GM12878 (cell line): ENCODE data around the gene PPIB. TPM values are rescaled to one million over a fixed set of nuclear protein-coding genes. Genes with fewer than 3 reads are reported as not detected.

Experiments used
- ATAC-seq: fragments of 200-7000 bp; cut with Tn5 transposase; 3 replicates; pipeline ENCODE4 v1.9.1; 2020; ENCODE audit warnings: mild to moderate bottlenecking, moderate library complexity
- BruUV-seq: library from RNA; stranded (reverse); fragments of 400-500 nt; replicated peaks from 2 replicates; lab custom pipeline; 2021; lab: Mats Ljungman, UMichigan
- CTCF ChIA-PET: fragments of 300-600 bp; sonication (Branson Sonifier 250); formaldehyde crosslinking; extraction: SDS; loops from one replicate; lab custom pipeline; 2021; ENCODE audit warnings: inconsistent platforms; lab: Yijun Ruan, JAX
- POLR2A ChIA-PET: fragments of 350-600 bp; formaldehyde crosslinking; extraction: SDS; loops from one replicate; lab custom pipeline; 2021; ENCODE audit warnings: inconsistent platforms; lab: Charles Lee
- RAD21 ChIA-PET: fragments of 300-600 bp; sonication (Branson Sonifier 250); formaldehyde crosslinking; loops from one replicate; lab custom pipeline; 2023; ENCODE audit warnings: antibody characterized with exemption; ENCODE audit not compliant: unreplicated experiment; lab: Charles Lee
- SMC1A ChIA-PET: fragments of 300-600 bp; sonication (Branson Sonifier 250); formaldehyde crosslinking; loops from one replicate; lab custom pipeline; 2023; ENCODE audit not compliant: unreplicated experiment, uncharacterized antibody; lab: Charles Lee
- DNase-seq: peaks from one replicate; pipeline ENCODE4 v3.0.0-alpha.2; 2011; ENCODE audit warnings: low read depth, low spot score
- FAIRE-seq: peaks from 3 replicates; lab custom pipeline; 2011; peaks lifted over from hg19 to GRCh38; lab: Jason Lieb, UNC
- H2AFZ ChIP-seq: 2 replicates; pipeline ENCODE4 v1.6.0; 2011; ENCODE audit warnings: low read depth, low read length, control low read depth; ENCODE audit not compliant: control insufficient read depth
- H3K27ac ChIP-seq: 2 replicates; pipeline ENCODE4 v1.5.1; 2011; ENCODE audit warnings: control low read depth; ENCODE audit not compliant: control insufficient read depth, insufficient read depth
- H3K27me3 ChIP-seq, 2 experiments: replicated peaks in 1 of 2; 2 replicates each; pipeline versions ENCODE4 v1.6.0 to v1.6.1; 2011; ENCODE audit warnings: low read length in 1 of 2; ENCODE audit not compliant: control insufficient read depth in 2 of 2, insufficient read depth in 2 of 2
- H3K36me3 ChIP-seq, 2 experiments: 2 replicates each; pipeline ENCODE4 v1.5.1; 2011; ENCODE audit warnings: low read length in 1 of 2; ENCODE audit not compliant: control insufficient read depth in 2 of 2, insufficient read depth in 2 of 2
- H3K4me1 ChIP-seq: 2 replicates; pipeline ENCODE4 v1.6.1; 2011; ENCODE audit warnings: mild to moderate bottlenecking, low read length, moderate library complexity, mixed read lengths; ENCODE audit not compliant: control insufficient read depth, insufficient read depth
- H3K4me2 ChIP-seq: 2 replicates; pipeline ENCODE4 v1.6.0; 2011; ENCODE audit warnings: control low read depth; ENCODE audit not compliant: control insufficient read depth, insufficient read depth
- H3K4me3 ChIP-seq: fragments of 200-600 bp; sonication (generic); 2 replicates; pipeline ENCODE4 v1.5.1; 2016
- H3K79me2 ChIP-seq: 2 replicates; pipeline ENCODE4 v1.6.0; 2011; ENCODE audit warnings: low read length; ENCODE audit not compliant: control insufficient read depth, insufficient read depth
- H3K9ac ChIP-seq: 2 replicates; pipeline ENCODE4 v1.8.0; 2011; ENCODE audit warnings: low read length, control low read depth, mixed read lengths; ENCODE audit not compliant: control insufficient read depth, insufficient read depth
- H3K9me3 ChIP-seq: replicated peaks from 3 replicates; pipeline ENCODE4 v1.5.1; 2011; ENCODE audit warnings: mild to moderate bottlenecking, low read length; ENCODE audit not compliant: control insufficient read depth, insufficient read depth
- H4K20me1 ChIP-seq: 2 replicates; pipeline ENCODE4 v1.6.0; 2011; ENCODE audit not compliant: control insufficient read depth, insufficient read depth
- CUX1 ChIP-seq: IDR thresholded peaks from 2 replicates; pipeline ENCODE4 v1.6.1; 2012; ENCODE audit warnings: improper control_type of control experiment, low read depth, low read length; ENCODE audit not compliant: insufficient replicate concordance
- MEF2B ChIP-seq: fragments of 450-650 bp; IDR thresholded peaks from 2 replicates; pipeline ENCODE4 v1.6.1; 2018; ENCODE audit warnings: mild to moderate bottlenecking, moderate library complexity; ENCODE audit not compliant: partially characterized antibody, poor library complexity, severe bottlenecking
- ZNF592 ChIP-seq: fragments of 450-650 bp; IDR thresholded peaks from 2 replicates; pipeline ENCODE4 v1.6.1; 2017; ENCODE audit warnings: mild to moderate bottlenecking, moderate library complexity
- WGBS: methylation state at CpG from one replicate; pipeline ENCODE4 v1.1.6; 2016; ENCODE audit warnings: low lambda C conversion rate; ENCODE audit not compliant: insufficient replicate concordance, insufficient coverage; ENCODE audit errors: missing lambda C conversion rate; 5-methylcytosine and 5-hydroxymethylcytosine counted together
- in situ Hi-C: fragments of 300-500 bp; cut with MboI; formaldehyde crosslinking; loops from 9 replicates; pipeline ENCODE4 v1.14.3; 2018; ENCODE audit warnings: mixed read lengths
- intact Hi-C: fragments of 100-400 bp; cut with micrococcal nuclease; formaldehyde crosslinking; loops from one replicate; pipeline ENCODE4 v1.14.2; 2022; ENCODE audit not compliant: unreplicated experiment
- polyA plus RNA-seq, 11 experiments: library from polyadenylated mRNA; depleted of rRNA in 4 of 11; unstranded in 6 of 11; stranded (reverse) in 5 of 11; fragments of >200 nt; fragmentation: Nextera tagmentation in 4 of 11; fragmentation: Illumina TruSeq in 1 of 11; extraction: Ambion mirVana in 4 of 11; extraction: Trizol in 1 of 11; gene quantifications; 1 replicate in 1 of 11; 2 replicates in 10 of 11; pipeline versions ENCODE4 v1.2.1 to v1.2.3, GENCODE V29; 2011 to 2016; ENCODE audit warnings: inconsistent platforms in 2 of 11, missing spikeins in 2 of 11, low read depth in 1 of 11
- total RNA-seq, 4 experiments: library from RNA; depleted of rRNA in 3 of 4; stranded (reverse); fragments of >200 nt in 3 of 4; fragmentation: Illumina TruSeq in 1 of 4; extraction: Trizol in 1 of 4; gene quantifications; 2 replicates each; pipeline versions ENCODE4 v1.2.1 to v1.2.3, GENCODE V29; 2013 to 2021

Gene PPIB
- total and polyA plus RNA-seq, 10 of the 15 experiments (the other 5 are each of a cell fraction or from before 2014, with no cell fraction given): 344 to 936 (median 508) TPM

- ATAC-seq: no peak
- intact Hi-C loops: loop anchor here (5.0 kb wide), 1 partner anchor 193 kb away; the partner anchor contains the start of gene CSNK1G1
- H3K4me1 ChIP-seq: peaks cover 22% of the 10 kb centered on the region
Observed at GRCh38 chr15:64164436-64164835, 1.6 kb upstream of the PPIB start.

More at GRCh38 chr15:64164436-64164835, 1.6 kb upstream of the PPIB start:
- no TSS peak for BruUV-seq
- SMC1A ChIA-PET: interaction anchor here (0.6 to 3.3 kb wide), 9 partner anchors 12 to 868 kb away, joined by 3 to 9 read pairs (median 3); no protein-coding TSS in a partner anchor
- Histone ChIP-seq H3K27ac (peak overlapping the region; percentile 81), H3K9ac (no peak overlapping the region), H4K20me1 (no peaks in the 10 kb centered on the region), H3K79me2 (peaks cover 32% of the 10 kb centered on the region), H3K9me3 (no peaks in the 10 kb centered on the region), H3K4me2 (peak overlapping the region; percentile 82; the same call in 1 of the 2 replicates), H2AFZ (peak overlapping the region; percentile 97; the same call in 1 of the 2 replicates), H3K36me3 (peaks cover 5 to 8% of the 10 kb centered on the region in 2 experiments; a peak in 2 of 4 replicates), H3K27me3 (no peaks in the 10 kb centered on the region), H3K4me3 (peak overlapping the region; percentile 53; the same call in 1 of the 2 replicates)
- no peak for DNase-seq
- in situ Hi-C loops: no loop called here
- WGBS: 0% methylated on average over 4 of the region's 4 CpGs
- TF ChIP-seq CUX1: no peak
- TF ChIP-seq MEF2B: no peak
- TF ChIP-seq ZNF592: no peak
- POLR2A ChIA-PET: interaction anchor here (0.5 to 3.4 kb wide), 8 partner anchors 8 to 382 kb away, joined by 3 to 32 read pairs (median 4); partner anchors contain the start of genes CIAO2A, SNX1 and SNX22
- FAIRE-seq: no peak
- RAD21 ChIA-PET: interaction anchor here (0.7 to 2.6 kb wide), 3 partner anchors 19 to 422 kb away, joined by 5 to 9 read pairs (median 5); partner anchors contain the start of gene CSNK1G1
- CTCF ChIA-PET: interaction anchor here (0.8 to 3.6 kb wide), 6 partner anchors 11 to 564 kb away, joined by 3 to 34 read pairs (median 4); partner anchors contain the start of gene TRIP4
